GM12872 (cell line): ENCODE results near the gene AGT.

Experiments
- TF ChIP-seq, protein P1 (sequence below): IDR thresholded peaks from 3 replicates; pipeline ENCODE4 v1.5.1; 2011; ENCODE audit warnings: low read depth, mild to moderate bottlenecking, low read length, moderate library complexity; ENCODE audit not compliant: insufficient read depth

AGT gene

DNA sequence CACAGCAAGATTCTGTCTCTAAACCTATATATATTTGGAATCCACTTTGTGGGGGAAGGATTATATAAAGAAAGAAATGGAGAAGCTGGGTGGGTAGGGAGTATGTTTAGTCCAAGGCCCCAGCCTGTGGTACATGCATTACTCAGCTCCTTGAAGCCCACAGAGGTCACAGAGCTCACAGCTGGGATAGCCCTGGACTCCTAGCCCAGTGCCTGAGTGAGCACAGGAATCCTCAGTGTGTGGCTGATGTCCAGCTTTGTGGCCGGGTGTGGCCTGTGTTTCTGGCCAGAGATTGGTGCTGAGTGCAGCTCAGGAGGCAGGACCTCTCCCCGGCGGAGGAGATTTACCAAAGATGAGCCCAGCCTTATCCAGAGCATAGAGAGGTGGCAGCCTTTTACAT lies 40.9 kb upstream of the AGT start:
- TF ChIP-seq, protein P1, sequence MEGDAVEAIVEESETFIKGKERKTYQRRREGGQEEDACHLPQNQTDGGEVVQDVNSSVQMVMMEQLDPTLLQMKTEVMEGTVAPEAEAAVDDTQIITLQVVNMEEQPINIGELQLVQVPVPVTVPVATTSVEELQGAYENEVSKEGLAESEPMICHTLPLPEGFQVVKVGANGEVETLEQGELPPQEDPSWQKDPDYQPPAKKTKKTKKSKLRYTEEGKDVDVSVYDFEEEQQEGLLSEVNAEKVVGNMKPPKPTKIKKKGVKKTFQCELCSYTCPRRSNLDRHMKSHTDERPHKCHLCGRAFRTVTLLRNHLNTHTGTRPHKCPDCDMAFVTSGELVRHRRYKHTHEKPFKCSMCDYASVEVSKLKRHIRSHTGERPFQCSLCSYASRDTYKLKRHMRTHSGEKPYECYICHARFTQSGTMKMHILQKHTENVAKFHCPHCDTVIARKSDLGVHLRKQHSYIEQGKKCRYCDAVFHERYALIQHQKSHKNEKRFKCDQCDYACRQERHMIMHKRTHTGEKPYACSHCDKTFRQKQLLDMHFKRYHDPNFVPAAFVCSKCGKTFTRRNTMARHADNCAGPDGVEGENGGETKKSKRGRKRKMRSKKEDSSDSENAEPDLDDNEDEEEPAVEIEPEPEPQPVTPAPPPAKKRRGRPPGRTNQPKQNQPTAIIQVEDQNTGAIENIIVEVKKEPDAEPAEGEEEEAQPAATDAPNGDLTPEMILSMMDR = no peak

DNA sequence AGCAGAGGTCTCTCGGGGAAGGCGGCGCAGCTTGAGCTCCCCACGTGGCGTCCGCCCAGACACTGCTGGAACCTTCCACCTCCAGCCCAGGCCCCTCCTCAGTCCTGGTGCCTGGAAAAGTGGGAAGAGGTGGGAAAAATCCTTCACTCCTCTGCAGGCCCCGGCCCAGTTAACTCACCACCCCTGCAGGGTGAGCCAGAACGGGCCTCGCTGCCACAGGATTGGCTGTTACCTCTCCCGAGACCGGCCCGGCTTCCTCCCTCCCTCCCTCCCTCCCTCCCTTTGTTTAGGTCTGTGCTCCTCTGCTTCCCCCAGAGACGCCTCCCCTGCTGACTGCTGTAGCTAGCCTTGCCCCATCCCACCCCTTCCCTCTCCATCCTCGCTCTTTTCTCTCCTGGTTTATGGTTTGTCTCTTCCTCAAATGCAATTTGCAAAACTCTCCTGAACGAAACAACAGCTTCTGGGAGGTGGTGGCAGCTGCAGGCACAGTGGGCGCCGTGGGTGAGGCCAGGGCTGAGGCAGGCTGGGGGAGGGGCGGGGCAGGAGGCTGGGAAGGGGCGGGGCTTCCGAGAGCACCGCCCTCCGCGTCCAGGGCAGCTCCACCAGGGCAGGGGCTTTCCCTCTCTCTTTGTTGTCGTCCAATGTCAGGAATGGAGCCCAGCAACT lies 39.8 kb upstream of the AGT start:
- TF ChIP-seq, protein P1 = no peak

DNA sequence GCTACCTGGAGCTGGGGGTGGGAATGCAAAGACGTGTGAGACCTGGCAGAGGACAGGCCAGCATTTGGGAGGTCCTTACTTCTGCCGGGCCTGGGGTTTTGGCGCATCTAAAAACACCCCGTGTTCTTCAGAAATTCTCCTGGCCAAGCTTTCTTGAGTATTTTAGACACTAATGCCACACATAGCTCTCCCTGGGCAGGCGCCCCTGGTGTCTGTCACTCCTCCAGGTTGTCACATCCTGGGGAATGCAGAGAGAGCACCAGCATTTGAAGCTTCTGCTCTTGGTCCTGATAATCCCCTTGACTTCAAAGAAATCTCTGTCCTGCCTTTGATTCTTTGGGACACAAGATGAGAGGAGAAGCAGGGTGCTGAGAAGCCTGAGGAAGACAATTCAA lies 39.3 kb upstream of the AGT start:
- TF ChIP-seq, protein P1 = no peak

GRCh38 chr1:230752407-230752806 lies 38.5 kb upstream of the AGT start:
- TF ChIP-seq, protein P1 = no peak

DNA sequence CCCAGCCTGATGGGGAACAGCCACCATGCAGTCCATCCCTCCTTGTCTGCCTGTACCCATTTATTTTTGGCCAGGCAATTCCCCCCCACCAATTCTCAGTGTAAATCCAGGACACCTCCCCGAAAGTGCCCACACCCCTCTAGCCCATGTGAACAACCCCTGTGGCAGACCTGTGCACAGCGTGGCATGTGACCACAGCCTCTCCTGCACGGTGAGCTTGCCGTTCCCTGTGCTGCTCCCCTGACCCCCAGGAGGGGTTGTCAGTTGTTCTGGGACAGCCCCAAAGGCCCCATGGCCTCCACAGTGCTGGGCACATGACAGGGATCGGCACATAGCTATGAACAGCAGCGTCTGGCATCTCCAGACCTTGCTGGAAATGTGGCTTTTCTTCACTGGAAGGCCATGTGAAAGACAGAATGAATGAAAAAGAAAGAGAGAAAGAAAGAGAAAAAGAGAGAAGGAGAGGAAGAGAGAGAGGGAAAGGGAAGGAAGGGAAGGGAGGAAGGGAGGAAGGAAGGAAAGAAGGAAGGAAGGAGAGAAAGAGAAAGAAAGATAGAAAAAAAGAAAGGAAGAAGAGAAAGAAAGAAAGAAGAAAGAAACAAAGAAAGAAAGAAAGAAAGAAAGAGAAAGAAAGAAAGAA lies 37.2 kb upstream of the AGT start:
- TF ChIP-seq, protein P1 = no peak

- TF ChIP-seq, protein P1 = no peak
Observed at GRCh38 chr1:230750576-230750975, 36.7 kb upstream of the AGT start.

GRCh38 chr1:230749635-230750034 lies 35.7 kb upstream of the AGT start:
- TF ChIP-seq, protein P1 = no peak
